T-helper 1 cell treated with Interleukin-12 subunit alpha and Interleukin-12 subunit beta and Interleukin-4 antibody, amounts not matched to agents 30 ng/mL and 1 ng/mL, for 36 hours (primary cell): Measurements from ENCODE around the gene CHRNA7. TPM values are rescaled to one million over a fixed set of nuclear protein-coding genes. Genes with fewer than 3 reads are reported as not detected.

Experiments
- intact Hi-C: fragments of 100-400 bp; cut with micrococcal nuclease; formaldehyde crosslinking; loops from one replicate; pipeline ENCODE4 v1.15.1; 2024
- total RNA-seq: library from RNA; stranded (reverse); gene quantifications from 2 replicates; pipeline ENCODE4 v1.2.3, GENCODE V29; 2022

CHRNA7 gene
- total RNA-seq, 1 donor from 2014 or later = 0.32 TPM

GRCh38 chr15:32067115-32067514 is 36.8 kb downstream of the CHRNA7 start:
- intact Hi-C loops = no loop called here

GRCh38 chr15:32089851-32090359 is 59.6 kb downstream of the CHRNA7 start:
- intact Hi-C loops = no loop called here

GRCh38 chr15:32091505-32092380 is 61.4 kb downstream of the CHRNA7 start:
- intact Hi-C loops = no loop called here

GRCh38 chr15:32096213-32096612 is 65.9 kb downstream of the CHRNA7 start:
- intact Hi-C loops = no loop called here

- intact Hi-C loops = no loop called here
Observed at GRCh38 chr15:32096916-32097617, 66.8 kb downstream of the CHRNA7 start.

GRCh38 chr15:32098033-32098432 is 67.7 kb downstream of the CHRNA7 start:
- intact Hi-C loops = no loop called here

- intact Hi-C loops = no loop called here
Observed at GRCh38 chr15:32099097-32099785, 68.9 kb downstream of the CHRNA7 start.

- intact Hi-C loops = no loop called here
Observed at GRCh38 chr15:32099956-32100684, 69.8 kb downstream of the CHRNA7 start.

GRCh38 chr15:32104061-32104995 is 74.0 kb downstream of the CHRNA7 start:
- intact Hi-C loops = no loop called here

- intact Hi-C loops = no loop called here
Observed at GRCh38 chr15:32105258-32106241, 75.2 kb downstream of the CHRNA7 start.

GRCh38 chr15:32106401-32107381 is 76.4 kb downstream of the CHRNA7 start:
- intact Hi-C loops = no loop called here

GRCh38 chr15:32107477-32108080 is 77.3 kb downstream of the CHRNA7 start:
- intact Hi-C loops = no loop called here

GRCh38 chr15:32108661-32109060 is 78.3 kb downstream of the CHRNA7 start:
- intact Hi-C loops = no loop called here

GRCh38 chr15:32112101-32112500 is 81.8 kb downstream of the CHRNA7 start:
- intact Hi-C loops = no loop called here

- intact Hi-C loops = no loop called here
Observed at GRCh38 chr15:32113224-32113623, 82.9 kb downstream of the CHRNA7 start.

- intact Hi-C loops = no loop called here
Observed at GRCh38 chr15:32117122-32117521, 86.8 kb downstream of the CHRNA7 start.

- intact Hi-C loops = no loop called here
Observed at GRCh38 chr15:32119286-32119685, 89.0 kb downstream of the CHRNA7 start.
